Right lobe of liver (tissue), 6 donors: ENCODE results near the gene TCN2. TPM values are rescaled to one million over a fixed set of nuclear protein-coding genes. Genes with fewer than 3 reads are reported as not detected.

Source experiments
- ATAC-seq, 4 donors: fragments of 200-7000 bp; cut with Tn5 transposase; one replicate each; pipeline ENCODE4 v1.9.1; 2020; ENCODE audit warnings: mild to moderate bottlenecking in 4 of 4, moderate library complexity in 4 of 4
- DNase-seq, 3 donors: peaks; one replicate each; pipeline ENCODE4 v3.0.0-alpha.2; 2020
- H3K27ac ChIP-seq, 3 donors: fragments of 200-600 bp; one replicate each; pipeline ENCODE4 v1.8.0; 2022
- H3K27me3 ChIP-seq, 2 donors: fragments of 200-600 bp; one replicate each; pipeline ENCODE4 v1.8.0; 2022
- H3K36me3 ChIP-seq, 4 donors: fragments of 200-600 bp; sonication (generic) in 1 of 4; one replicate each; pipeline versions ENCODE4 v1.5.1 to v1.8.0; 2017 to 2022; ENCODE audit warnings: control low read depth in 1 of 4
- H3K4me1 ChIP-seq, 4 donors: fragments of 200-600 bp; sonication (generic) in 1 of 4; one replicate each; pipeline versions ENCODE4 v1.5.1 to v1.8.0; 2017 to 2022; ENCODE audit warnings: control low read depth in 1 of 4
- H3K4me3 ChIP-seq, 3 donors: fragments of 200-600 bp; one replicate each; pipeline ENCODE4 v1.8.0; 2022
- H3K9me3 ChIP-seq, 4 donors: fragments of 200-600 bp; sonication (generic) in 1 of 4; one replicate each; pipeline versions ENCODE4 v1.5.1 to v1.8.0; 2017 to 2022; ENCODE audit warnings: control low read depth in 1 of 4
- POLR2A ChIP-seq: fragments of 450-650 bp; IDR thresholded peaks from one replicate; pipeline ENCODE4 v1.6.1; 2017; ENCODE audit warnings: antibody characterized with exemption, mild to moderate bottlenecking
- WGBS: methylation state at CpG from one replicate; pipeline ENCODE4 v1.1.6; 2018; ENCODE audit warnings: low coverage, low lambda C conversion rate; ENCODE audit not compliant: insufficient coverage; ENCODE audit errors: missing lambda C conversion rate; 5-methylcytosine and 5-hydroxymethylcytosine counted together
- intact Hi-C, 2 donors: fragments of 100-400 bp; cut with DNase I; formaldehyde crosslinking; loops; one replicate each; pipeline versions ENCODE4 v1.11.2 to v1.14.1; 2022
- total RNA-seq, 6 experiments: library from RNA; depleted of rRNA in 2 of 6; stranded (reverse); fragments of >200 nt in 2 of 6; fragmentation: NEBNext Ultra II Directional in 3 of 6; extraction: Animal tissue kit (Norgen Biotek cat#: 25700) in 3 of 6; gene quantifications; one replicate each; pipeline versions ENCODE4 v1.1.0 to v1.2.4, GENCODE V29; 2016 to 2023
- TF ChIP-seq, protein P1 (sequence below), 4 donors: fragments of 200-600 bp in 3 of 4; fragments of 450-650 bp in 1 of 4; IDR thresholded peaks; one replicate each; pipeline versions ENCODE4 v1.5.1 to v1.8.0; 2016 to 2022; ENCODE audit warnings: antibody characterized with exemption in 4 of 4, mild to moderate bottlenecking in 2 of 4
- donor health status: DM: no; HTN: yes; CAD: no.
- donor health status: DM: no; HTN: no; CAD: no.
- donor health status: DM: no; HTN: no; CAD: no.
- donor health status: DM: no; HTN: yes; CAD: no.
- donor health status: DM: no; HTN: yes; CAD: no.

The TCN2 gene
- total RNA-seq, 6 experiments from 2014 or later: 8.9 to 14.6 (median 12.8) TPM

DNA sequence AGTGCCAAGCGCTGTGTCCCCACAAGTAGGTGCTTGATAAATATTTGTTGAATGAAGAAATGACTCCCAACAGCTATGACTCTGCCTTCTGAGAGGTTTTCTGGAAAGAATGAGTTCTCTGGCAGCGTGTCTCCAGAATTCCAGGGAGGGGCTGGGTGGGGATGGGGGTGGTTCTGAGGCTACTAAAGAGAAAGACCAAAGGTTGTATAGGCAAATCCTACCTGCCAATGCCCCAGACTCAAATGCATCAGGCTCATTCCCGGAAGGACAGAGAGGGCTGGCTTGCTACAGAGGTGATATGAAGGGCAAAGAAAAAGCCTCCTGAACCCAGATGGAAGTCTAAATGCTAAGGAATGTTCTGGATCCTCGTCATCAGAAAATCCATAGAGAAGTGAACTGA lies 58.8 kb downstream of the TCN2 start:
- DNase-seq (no peak), ATAC-seq (no peak)
- no peaks in the 10 kb centered on the region for H3K9me3 ChIP-seq
- H3K27me3 ChIP-seq: no peaks in the 10 kb centered on the region
- WGBS: 85% methylated on average over 3 of the region's 4 CpGs
- peaks cover 0 to 6% (median 0%) of the 10 kb centered on the region in 4 donors for H3K36me3 ChIP-seq
- H3K4me3 ChIP-seq: no peak overlapping the region
- intact Hi-C loops: no loop called here
- H3K4me1 ChIP-seq: no peaks in the 10 kb centered on the region
- H3K27ac ChIP-seq: no peak overlapping the region
- TF ChIP-seq, protein P1, sequence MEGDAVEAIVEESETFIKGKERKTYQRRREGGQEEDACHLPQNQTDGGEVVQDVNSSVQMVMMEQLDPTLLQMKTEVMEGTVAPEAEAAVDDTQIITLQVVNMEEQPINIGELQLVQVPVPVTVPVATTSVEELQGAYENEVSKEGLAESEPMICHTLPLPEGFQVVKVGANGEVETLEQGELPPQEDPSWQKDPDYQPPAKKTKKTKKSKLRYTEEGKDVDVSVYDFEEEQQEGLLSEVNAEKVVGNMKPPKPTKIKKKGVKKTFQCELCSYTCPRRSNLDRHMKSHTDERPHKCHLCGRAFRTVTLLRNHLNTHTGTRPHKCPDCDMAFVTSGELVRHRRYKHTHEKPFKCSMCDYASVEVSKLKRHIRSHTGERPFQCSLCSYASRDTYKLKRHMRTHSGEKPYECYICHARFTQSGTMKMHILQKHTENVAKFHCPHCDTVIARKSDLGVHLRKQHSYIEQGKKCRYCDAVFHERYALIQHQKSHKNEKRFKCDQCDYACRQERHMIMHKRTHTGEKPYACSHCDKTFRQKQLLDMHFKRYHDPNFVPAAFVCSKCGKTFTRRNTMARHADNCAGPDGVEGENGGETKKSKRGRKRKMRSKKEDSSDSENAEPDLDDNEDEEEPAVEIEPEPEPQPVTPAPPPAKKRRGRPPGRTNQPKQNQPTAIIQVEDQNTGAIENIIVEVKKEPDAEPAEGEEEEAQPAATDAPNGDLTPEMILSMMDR (IDR thresholded peaks at IDR 0.05): no peak
- TF ChIP-seq POLR2A: no peak

DNA sequence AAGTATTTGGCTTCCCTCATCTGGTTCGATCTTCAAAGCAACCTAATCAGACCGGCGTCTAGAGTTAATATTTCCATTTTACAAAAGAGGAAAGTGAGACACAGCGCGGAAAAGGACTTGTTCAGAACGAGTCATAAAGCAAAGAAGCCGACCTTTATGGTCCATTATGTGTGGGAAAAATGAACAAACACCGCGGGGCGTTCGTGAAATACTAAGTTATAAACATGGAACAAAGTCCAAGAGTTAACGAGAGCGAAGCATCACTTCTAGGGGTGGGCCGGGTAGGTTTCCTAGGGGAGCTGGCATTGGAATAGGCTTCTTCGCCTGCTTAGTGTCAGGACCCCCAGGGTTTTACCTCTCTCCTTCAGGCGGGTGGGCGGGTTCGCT lies 60.1 kb downstream of the TCN2 start:
- Histone ChIP-seq H3K4me3 (peak overlapping the region; percentile 63 to 83 (median 76)), H3K9me3 (no peaks in the 10 kb centered on the region), H3K27ac (no peak overlapping the region), H3K36me3 (peaks cover 0 to 6% (median 0%) of the 10 kb centered on the region in 4 donors), H3K4me1 (no peaks in the 10 kb centered on the region), H3K27me3 (no peaks in the 10 kb centered on the region)
- no peak for ATAC-seq
- no peak for TF ChIP-seq POLR2A
- TF ChIP-seq, protein P1 (IDR thresholded peaks at IDR 0.05): no peak
- intact Hi-C loops: no loop called here
- WGBS: 9% methylated on average over 16 of the region's 18 CpGs
- DNase-seq: no peak

DNA sequence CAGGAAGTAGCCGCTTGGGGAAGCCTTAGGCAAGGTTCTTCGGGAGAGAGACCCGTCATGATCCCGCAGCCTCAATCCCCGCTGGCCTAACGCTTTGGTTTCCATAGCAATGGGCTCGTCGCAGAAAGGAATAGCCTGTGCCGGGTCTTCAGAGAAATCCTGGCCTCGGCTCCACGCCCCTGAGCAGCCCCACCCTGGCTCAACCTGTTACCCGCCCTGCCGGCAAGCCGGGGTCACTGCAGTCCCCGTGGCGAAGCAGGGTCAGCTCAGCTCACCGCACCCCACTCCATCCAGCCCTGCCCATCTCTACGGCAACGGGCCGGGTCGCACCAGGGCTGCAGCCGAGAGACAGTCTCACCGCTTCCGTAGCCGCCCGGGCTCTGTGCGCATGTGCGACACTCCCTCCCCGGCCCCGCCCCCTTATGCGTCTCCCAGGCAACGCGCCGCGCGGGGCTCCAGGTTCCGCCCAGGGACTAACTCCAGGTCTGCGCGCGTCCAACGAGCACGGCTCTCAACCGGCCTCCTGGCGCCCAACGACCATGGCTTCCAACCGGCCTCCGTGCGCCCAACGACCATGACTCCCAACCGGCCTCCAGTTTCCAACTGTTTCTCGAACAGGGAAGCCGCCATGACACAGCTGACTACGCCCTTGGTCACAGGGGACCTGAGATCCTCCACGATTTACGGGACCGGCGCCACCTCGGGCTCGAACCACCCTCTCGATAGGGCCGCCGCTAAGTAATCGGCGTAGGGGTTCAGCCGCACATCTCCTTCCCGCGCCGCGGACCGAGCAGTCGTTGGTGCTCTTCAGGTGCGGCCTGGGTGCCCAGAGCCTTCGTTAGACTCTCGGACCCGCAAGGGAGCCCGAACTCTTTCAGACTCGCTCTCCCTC lies 60.8 kb downstream of the TCN2 start, which contains the start of gene DUSP18:
DUSP18 (minus strand) TSS at position 382 of the 892 bp plus-strand sequence. CDS start 3,872 bp downstream, outside the sequence.
- DNase-seq (peak; percentile 96 to 97 (median 97)), ATAC-seq (peak; percentile 98 to 100 (median 98))
- H3K9me3 ChIP-seq: no peaks in the 10 kb centered on the region
- H3K36me3 ChIP-seq: peaks cover 0 to 6% (median 0%) of the 10 kb centered on the region in 4 donors
- 5% methylated on average over 14 of the region's 77 CpGs for WGBS
- TF ChIP-seq, protein P1 (IDR thresholded peaks at IDR 0.05): peak in 3 of 4 donors; percentile 6 to 30 (median 13)
- no peak for TF ChIP-seq POLR2A
- intact Hi-C loops: no loop called here
- no peak within 1 kb of the TSS for H3K27ac ChIP-seq
- no peaks in the 10 kb centered on the region for H3K4me1 ChIP-seq
- H3K4me3 ChIP-seq: peak within 1 kb of the TSS; percentile 63 to 83 (median 76)
- H3K27me3 ChIP-seq: no peaks in the 10 kb centered on the region

DNA sequence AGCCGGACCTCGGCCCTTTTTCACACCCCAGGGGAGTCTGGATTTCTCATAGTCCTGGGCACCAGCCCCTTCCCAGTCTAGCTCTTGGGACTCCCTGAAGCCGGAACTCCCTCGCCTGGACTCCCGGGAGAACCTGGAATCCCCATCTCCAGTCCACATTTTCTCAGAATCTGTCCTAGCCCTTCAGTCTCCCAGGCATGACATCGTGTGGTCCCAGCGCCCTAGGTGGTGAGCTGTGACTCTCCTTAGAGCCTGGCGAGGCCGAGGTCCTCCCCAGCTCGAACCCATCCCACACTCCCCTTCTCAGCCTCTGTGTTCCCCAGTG lies 61.4 kb downstream of the TCN2 start:
- DNase-seq: no peak
- Histone ChIP-seq H3K27ac (no peak overlapping the region), H3K4me1 (no peaks in the 10 kb centered on the region), H3K36me3 (peaks cover 0 to under 1% (median 0%) of the 10 kb centered on the region in 4 donors), H3K9me3 (no peaks in the 10 kb centered on the region), H3K27me3 (no peaks in the 10 kb centered on the region), H3K4me3 (peak overlapping the region; percentile 63 to 83 (median 76))
- 37% methylated on average over 10 of the region's 10 CpGs for WGBS
- ATAC-seq: no peak
- TF ChIP-seq, protein P1 (IDR thresholded peaks at IDR 0.05): no peak
- no peak for TF ChIP-seq POLR2A
- intact Hi-C loops: no loop called here
